SK-MEL-5 (cell line): ENCODE results near the gene VAV1. TPM values are rescaled to one million over a fixed set of nuclear protein-coding genes. Genes with fewer than 3 reads are reported as not detected.
"Not testable (repeated sequence)": the region's sequence is repeated elsewhere in the genome, so short reads cannot be mapped to it uniquely, and the experiment has no call there.

ENCODE experiments used
- DNase-seq: peaks from one replicate; pipeline ENCODE4 v3.0.0-alpha.2; 2016; ENCODE audit warnings: low read depth, low spot score
- in situ Hi-C: cut with HindIII; loops from 2 replicates; pipeline ENCODE4 v1.10.0; 2016; ENCODE audit warnings: low sequenced_read_pairs, high pct_unique_total_duplicates, low pct_unique_long_range_greater_than_20kb
- total RNA-seq: library from RNA; depleted of rRNA; stranded (reverse); fragments of >200 nt; shearing (Covaris generic); gene quantifications from 2 replicates; pipeline ENCODE4 v1.2.3, GENCODE V29; 2014

The VAV1 gene
- total RNA-seq, 1 experiment from 2014 or later = not detected

DNA sequence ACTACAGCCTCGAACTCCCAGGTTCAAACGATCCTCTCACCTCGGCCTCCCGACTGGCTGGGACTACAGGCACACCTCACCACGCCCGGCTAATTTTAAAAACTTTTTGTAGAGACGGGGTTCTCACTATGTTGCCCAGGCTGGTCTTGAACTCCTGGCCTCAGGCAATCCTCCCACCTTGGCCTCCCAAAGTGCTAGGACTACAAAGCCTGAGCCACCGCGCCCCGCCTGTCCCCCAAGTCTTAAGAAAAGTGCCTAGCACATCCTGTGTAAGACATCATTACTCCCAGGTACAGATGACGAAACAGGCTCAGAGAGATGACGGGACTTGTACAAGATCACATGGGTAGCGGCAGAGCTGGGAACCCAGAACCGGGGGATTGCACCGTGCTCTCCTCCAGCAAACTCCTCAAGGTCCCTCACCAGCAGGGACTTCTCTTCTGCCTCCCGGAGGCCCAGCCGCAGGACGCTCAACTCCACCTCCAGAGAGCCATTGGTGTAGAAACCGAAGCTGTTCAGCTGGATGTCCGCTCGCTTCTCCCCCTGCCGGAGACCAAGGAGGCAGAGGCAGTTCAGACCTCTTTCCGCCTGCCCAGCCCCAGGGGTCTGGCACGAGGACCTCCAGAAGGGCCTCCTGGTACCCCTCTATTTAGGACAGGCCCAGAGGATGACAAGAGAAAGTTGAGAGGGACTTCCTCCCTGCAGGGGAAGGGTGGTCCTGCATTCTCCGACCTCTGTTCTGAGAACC lies 36.2 kb upstream of the VAV1 start:
- in situ Hi-C loops = no loop called here

DNA sequence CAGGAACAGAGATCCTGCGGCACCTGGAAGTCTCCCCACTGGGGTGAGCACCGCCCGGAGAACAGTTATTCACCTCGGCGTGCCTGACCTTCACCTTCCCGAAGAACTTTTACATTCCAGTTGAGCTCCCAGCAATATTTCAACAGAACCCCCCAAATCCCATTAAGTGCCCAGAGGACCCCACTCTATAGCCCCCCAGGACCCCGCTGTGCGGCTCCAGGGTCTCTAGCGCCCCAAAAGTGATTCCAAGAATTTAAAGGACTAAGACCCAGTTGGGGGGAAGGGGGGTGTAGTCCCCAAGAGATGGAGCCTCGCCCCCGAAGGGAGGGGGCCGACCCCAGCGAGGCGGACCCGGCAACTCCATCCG lies 35.6 kb upstream of the VAV1 start:
- in situ Hi-C loops = no loop called here

More for the DNA sequence above, 36.2 kb upstream of the VAV1 start:
- DNase-seq = peak; percentile 77

GRCh38 chr19:6737284-6737872 lies 35.1 kb upstream of the VAV1 start, which contains the start of gene GPR108:
GPR108 (minus strand) TSS chr19:6737580; CDS start chr19:6737576, 4 bp downstream.
- peak; percentile 99 for DNase-seq
- in situ Hi-C loops = no loop called here

More for the DNA sequence above, 35.6 kb upstream of the VAV1 start:
- no peak for DNase-seq

GRCh38 chr19:6737873-6738786 lies 34.4 kb upstream of the VAV1 start:
- DNase-seq = peak; percentile 81
- in situ Hi-C loops = no loop called here

GRCh38 chr19:6738787-6739389 lies 33.6 kb upstream of the VAV1 start:
- in situ Hi-C loops = no loop called here
- no peak for DNase-seq

DNA sequence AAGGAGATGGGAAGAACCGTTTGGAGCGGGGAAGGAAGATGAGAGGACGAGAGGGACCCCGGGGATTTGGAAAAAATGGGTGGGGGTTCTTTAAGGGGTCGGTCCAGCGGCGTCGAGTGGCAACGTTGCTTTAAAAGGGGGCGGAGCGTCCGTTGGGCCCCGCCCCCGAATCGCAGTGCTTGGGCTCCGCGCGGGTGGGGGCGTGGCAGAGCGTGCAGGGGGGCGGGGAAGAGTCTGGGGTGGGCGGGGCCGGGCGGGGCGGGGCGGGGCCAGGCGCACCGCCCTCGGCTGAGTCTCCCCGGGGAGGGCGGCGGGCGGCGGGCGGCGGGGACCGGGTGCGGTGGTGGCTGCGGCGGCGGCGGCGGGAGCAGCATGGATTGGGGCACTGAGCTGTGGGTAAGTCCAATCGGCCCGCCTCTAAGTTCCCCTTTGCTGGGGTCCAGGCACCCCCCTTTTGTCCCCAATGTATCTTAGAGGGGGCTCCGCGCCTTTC lies 33.1 kb upstream of the VAV1 start, which contains the start of gene TRIP10:
Gene TRIP10 (plus strand): TSS at position 291 of the 493 bp plus-strand sequence. CDS start 82 bp downstream, at position 373.
- DNase-seq = peak; percentile 66
- in situ Hi-C loops = no loop called here

GRCh38 chr19:6739883-6740588 lies 32.5 kb upstream of the VAV1 start:
- in situ Hi-C loops = no loop called here

DNA sequence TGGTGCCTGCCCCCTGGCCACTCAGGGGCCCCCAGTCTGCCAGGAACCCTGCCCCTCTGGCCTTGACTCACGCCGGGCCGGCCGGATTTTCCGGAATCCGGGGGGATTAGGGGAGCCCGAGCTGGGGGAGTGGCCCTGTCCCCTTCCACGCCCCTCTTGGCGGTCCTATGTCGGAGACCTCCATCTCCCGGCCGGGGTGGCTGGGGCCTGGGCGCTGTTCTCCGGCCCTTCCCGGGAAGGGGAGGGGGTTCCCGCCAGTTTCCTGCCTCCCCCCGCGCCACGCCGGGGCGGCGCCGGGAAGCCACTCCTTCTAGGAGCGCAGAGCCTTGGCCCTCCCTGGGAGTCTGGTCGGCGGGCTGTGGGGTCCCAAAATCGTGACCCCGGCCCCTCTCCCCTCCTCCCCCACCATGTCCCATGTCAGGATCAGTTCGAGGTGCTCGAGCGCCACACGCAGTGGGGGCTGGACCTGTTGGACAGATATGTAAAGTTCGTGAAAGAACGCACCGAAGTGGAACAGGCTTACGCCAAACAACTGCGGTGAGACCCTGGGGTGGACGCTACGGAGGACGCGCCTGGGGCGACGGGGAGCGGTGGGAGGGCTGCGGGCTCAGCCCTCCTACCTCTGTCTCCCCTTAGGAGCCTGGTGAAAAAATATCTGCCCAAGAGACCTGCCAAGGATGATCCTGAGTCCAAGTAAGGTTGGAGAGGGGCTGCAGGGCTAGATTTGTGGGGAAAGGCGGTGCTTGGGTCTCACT lies 31.7 kb upstream of the VAV1 start:
- no peak for DNase-seq
- in situ Hi-C loops = no loop called here

More at GRCh38 chr19:6739883-6740588, 32.5 kb upstream of the VAV1 start:
- no peak for DNase-seq

DNA sequence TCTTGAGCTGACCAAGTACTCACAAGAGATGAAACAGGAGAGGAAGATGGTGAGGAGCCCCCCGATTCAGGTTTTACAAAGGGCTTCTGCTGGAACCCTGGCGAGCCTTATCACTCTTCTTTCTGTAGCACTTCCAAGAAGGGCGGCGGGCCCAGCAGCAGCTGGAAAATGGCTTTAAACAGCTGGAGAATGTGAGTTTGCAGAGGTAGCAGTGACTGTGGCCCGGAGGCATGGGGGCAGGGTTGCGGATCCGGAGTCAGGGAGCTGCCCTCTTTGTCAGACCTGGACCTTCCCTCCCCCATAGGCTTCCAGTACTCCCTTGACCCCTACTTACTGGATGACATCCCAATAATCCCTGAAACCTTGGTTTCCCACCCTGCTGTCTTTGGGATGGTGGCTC lies 29.4 kb upstream of the VAV1 start:
- in situ Hi-C loops = no loop called here
- no peak for DNase-seq

- in situ Hi-C loops = no loop called here
- DNase-seq = no peak
Measured at GRCh38 chr19:6743714-6744380, 28.7 kb upstream of the VAV1 start.

DNA sequence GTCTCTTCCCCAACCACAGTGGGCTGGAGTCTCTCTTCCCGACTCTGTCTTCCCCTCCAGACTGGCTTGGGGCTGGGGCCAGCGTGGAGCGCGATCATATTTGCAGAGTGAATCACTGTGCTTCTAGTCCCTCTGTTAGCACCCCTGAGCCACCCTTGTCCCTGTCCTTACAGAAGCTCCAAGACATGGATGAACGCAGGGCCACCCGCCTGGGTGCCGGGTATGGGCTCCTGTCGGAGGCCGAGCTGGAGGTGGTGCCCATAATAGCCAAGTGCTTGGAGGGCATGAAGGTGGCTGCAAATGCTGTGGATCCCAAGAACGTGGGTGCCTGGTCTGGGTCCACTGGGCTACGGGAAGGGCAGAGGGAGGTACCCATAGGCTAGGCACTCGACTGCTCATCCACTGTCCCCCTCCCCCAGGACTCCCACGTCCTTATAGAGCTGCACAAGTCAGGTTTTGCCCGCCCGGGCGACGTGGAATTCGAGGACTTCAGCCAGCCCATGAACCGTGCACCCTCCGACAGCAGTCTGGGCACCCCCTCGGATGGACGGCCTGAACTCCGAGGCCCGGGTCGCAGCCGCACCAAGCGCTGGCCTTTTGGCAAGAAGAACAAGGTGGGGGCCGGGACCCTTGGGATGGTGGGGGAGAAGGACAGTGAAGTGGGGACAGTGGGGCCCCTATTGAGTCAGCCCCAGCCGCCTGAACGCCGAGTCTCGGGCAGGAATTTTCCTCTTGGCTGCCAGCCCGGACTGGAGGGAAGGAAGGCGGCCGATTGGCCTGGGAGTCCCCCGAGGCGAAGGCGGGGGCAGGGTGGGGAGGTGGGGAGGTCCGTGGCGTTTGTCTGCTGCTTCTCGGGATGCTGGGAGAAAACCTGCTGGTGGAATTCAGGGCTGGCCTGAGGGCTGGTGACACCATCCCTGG lies 27.9 kb upstream of the VAV1 start:
- in situ Hi-C loops = no loop called here
- no peak for DNase-seq

- DNase-seq = no peak
- in situ Hi-C loops = no loop called here
Measured at GRCh38 chr19:6745965-6746364, 26.5 kb upstream of the VAV1 start.

DNA sequence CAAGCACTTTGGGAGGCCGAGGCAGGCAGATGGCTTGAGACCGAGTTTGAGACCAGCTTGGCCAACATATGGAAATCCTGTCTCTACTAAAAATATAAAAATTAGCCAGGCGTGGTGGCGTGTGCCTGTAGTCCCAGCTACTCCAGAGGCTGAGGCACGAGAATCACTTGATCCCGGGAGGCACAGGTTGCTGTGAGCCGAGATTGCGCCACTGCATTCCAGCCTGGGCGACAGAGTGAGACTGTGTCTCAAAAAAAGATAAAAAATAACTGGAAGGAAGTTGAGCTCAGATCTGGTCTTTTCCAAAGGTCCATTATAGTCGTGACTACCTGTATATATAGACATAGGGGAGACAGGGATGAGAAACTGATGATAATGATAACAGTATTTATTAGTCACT lies 24.0 kb upstream of the VAV1 start:
- DNase-seq, in situ Hi-C loops: not testable (repeated sequence)

- in situ Hi-C loops = no loop called here
- no peak for DNase-seq
Measured at GRCh38 chr19:6750062-6750461, 22.4 kb upstream of the VAV1 start.

- DNase-seq = no peak
- in situ Hi-C loops = no loop called here
Measured at GRCh38 chr19:6751189-6751588, 21.3 kb upstream of the VAV1 start.
